Stimulated activated CD8-positive, alpha-beta memory T cell treated with anti-CD3 and anti-CD28 coated beads, Interleukin-15, amount 100 ng/mL, for 48 hours (primary cell): ENCODE measurements around the gene MCMBP.

ENCODE experiments used
- DNase-seq, 2 donors: peaks; one replicate each; pipeline ENCODE4 v3.0.0-alpha.2; 2020; ENCODE audit warnings: low read depth in 2 of 2

MCMBP gene

GRCh38 chr10:119783665-119784027 is 89.0 kb downstream of the MCMBP start:
- DNase-seq: no peak

- no peak for DNase-seq
Observed at GRCh38 chr10:119782981-119783664, 89.5 kb downstream of the MCMBP start.

- DNase-seq: no peak
Observed at GRCh38 chr10:119781498-119781897, 91.1 kb downstream of the MCMBP start.

- no peak for DNase-seq
Observed at GRCh38 chr10:119780879-119781480, 91.7 kb downstream of the MCMBP start.
